Liver (tissue), 9 donors: ENCODE measurements around the gene MARK1. TPM values are rescaled to one million over a fixed set of nuclear protein-coding genes. Genes with fewer than 3 reads are reported as not detected.

Experiments
- DNase-seq: peaks from one replicate; pipeline ENCODE4 v3.0.0-alpha.2; 2017; ENCODE audit warnings: low spot score
- H3K27ac ChIP-seq, 2 donors: one replicate each; pipeline ENCODE4 v1.7.0; 2013; ENCODE audit warnings: inconsistent platforms in 2 of 2, low read length in 2 of 2, control low read depth in 1 of 2, low read depth in 1 of 2, mild to moderate bottlenecking in 1 of 2
- H3K27me3 ChIP-seq, 4 donors: one replicate each; pipeline versions ENCODE4 v1.6.1 to v1.7.0; 2013; ENCODE audit warnings: low read length in 3 of 4, inconsistent platforms in 1 of 4, mild to moderate bottlenecking in 1 of 4, moderate library complexity in 1 of 4; ENCODE audit not compliant: control insufficient read depth in 4 of 4, insufficient read depth in 4 of 4
- H3K36me3 ChIP-seq, 4 donors: one replicate each; pipeline versions ENCODE4 v1.6.1 to v1.7.0; 2013; ENCODE audit warnings: low read length in 3 of 4, mild to moderate bottlenecking in 3 of 4, low read depth in 1 of 4, moderate library complexity in 1 of 4; ENCODE audit not compliant: control insufficient read depth in 4 of 4, insufficient read depth in 3 of 4
- H3K4me1 ChIP-seq, 4 donors: one replicate each; pipeline versions ENCODE4 v1.6.1 to v1.7.0; 2013; ENCODE audit warnings: low read length in 3 of 4, mild to moderate bottlenecking in 3 of 4, moderate library complexity in 1 of 4; ENCODE audit not compliant: control insufficient read depth in 4 of 4, insufficient read depth in 4 of 4
- H3K4me3 ChIP-seq, 3 donors: one replicate each; pipeline versions ENCODE4 v1.6.1 to v1.7.0; 2013; ENCODE audit warnings: low read length in 3 of 3, control low read depth in 1 of 3, low read depth in 1 of 3, mild to moderate bottlenecking in 1 of 3
- H3K9ac ChIP-seq, 2 donors: one replicate each; pipeline ENCODE4 v1.7.0; 2013; ENCODE audit warnings: low read length in 2 of 2, mild to moderate bottlenecking in 2 of 2, moderate library complexity in 2 of 2, control low read depth in 1 of 2, low read depth in 1 of 2
- H3K9me3 ChIP-seq, 4 donors: one replicate each; pipeline versions ENCODE4 v1.6.1 to v1.7.0; 2013; ENCODE audit warnings: low read length in 3 of 4; ENCODE audit not compliant: control insufficient read depth in 4 of 4
- ATF3 ChIP-seq: IDR thresholded peaks from 2 replicates; pipeline ENCODE4 v1.6.1; 2016; ENCODE audit warnings: antibody characterized with exemption
- EGR1 ChIP-seq, 2 donors: IDR thresholded peaks; 2 replicates each; pipeline ENCODE4 v1.6.1; 2016 to 2018; ENCODE audit warnings: antibody characterized with exemption in 2 of 2, low read depth in 2 of 2
- FOXA1 ChIP-seq: IDR thresholded peaks from 2 replicates; pipeline ENCODE4 v1.6.1; 2016; ENCODE audit warnings: antibody characterized with exemption
- FOXA2 ChIP-seq: IDR thresholded peaks from 2 replicates; pipeline ENCODE4 v1.6.1; 2016; ENCODE audit warnings: antibody characterized with exemption
- GABPA ChIP-seq, 2 donors: IDR thresholded peaks in 1 of 2; conservative IDR thresholded peaks in 1 of 2; 2 replicates each; pipeline ENCODE4 v1.6.1; 2016; ENCODE audit warnings: antibody characterized with exemption in 2 of 2, mild to moderate bottlenecking in 1 of 2, moderate library complexity in 1 of 2
- HNF4A ChIP-seq, 2 donors: conservative IDR thresholded peaks; 2 replicates each; pipeline ENCODE4 v1.6.1; 2016; ENCODE audit warnings: antibody characterized with exemption in 2 of 2, mild to moderate bottlenecking in 2 of 2
- HNF4G ChIP-seq: IDR thresholded peaks from 2 replicates; pipeline ENCODE4 v1.6.1; 2016; ENCODE audit warnings: antibody characterized with exemption
- JUND ChIP-seq, 2 donors: IDR thresholded peaks; 2 replicates each; pipeline ENCODE4 v1.6.1; 2016; ENCODE audit warnings: antibody characterized with exemption in 2 of 2
- MAX ChIP-seq: IDR thresholded peaks from 2 replicates; pipeline ENCODE4 v1.6.1; 2016; ENCODE audit warnings: antibody characterized with exemption
- NR2F2 ChIP-seq: IDR thresholded peaks from 2 replicates; pipeline ENCODE4 v1.6.1; 2016; ENCODE audit warnings: antibody characterized with exemption
- RAD21 ChIP-seq, 2 donors: IDR thresholded peaks; 2 replicates each; pipeline ENCODE4 v1.6.1; 2016; ENCODE audit warnings: antibody characterized with exemption in 2 of 2, mild to moderate bottlenecking in 2 of 2
- REST ChIP-seq: IDR thresholded peaks from 2 replicates; pipeline ENCODE4 v1.6.1; 2016; ENCODE audit warnings: antibody characterized with exemption, mild to moderate bottlenecking
- RXRA ChIP-seq, 2 donors: IDR thresholded peaks; 2 replicates each; pipeline ENCODE4 v1.6.1; 2017 to 2018; ENCODE audit warnings: antibody characterized with exemption in 2 of 2, mild to moderate bottlenecking in 1 of 2
- SP1 ChIP-seq: IDR thresholded peaks from 2 replicates; pipeline ENCODE4 v1.6.1; 2018; ENCODE audit warnings: antibody characterized with exemption, mild to moderate bottlenecking
- TAF1 ChIP-seq: conservative IDR thresholded peaks from 2 replicates; pipeline ENCODE4 v1.6.1; 2016; ENCODE audit warnings: antibody characterized with exemption, mild to moderate bottlenecking
- YY1 ChIP-seq: IDR thresholded peaks from 2 replicates; pipeline ENCODE4 v1.6.1; 2016; ENCODE audit warnings: antibody characterized with exemption, mild to moderate bottlenecking
- WGBS: extraction: QIAGEN DNeasy Blood & Tissue Kit; methylation state at CpG from one replicate; pipeline ENCODE4 v1.1.7; 2013; 5-methylcytosine and 5-hydroxymethylcytosine counted together
- polyA plus RNA-seq, 2 donors: library from polyadenylated mRNA; stranded (reverse) in 1 of 2; unstranded in 1 of 2; fragments of 200-250 nt in 1 of 2; fragments of >200 nt in 1 of 2; fragmentation: Nextera tagmentation in 1 of 2; extraction: Ambion mirVana in 1 of 2; gene quantifications; one replicate each; pipeline versions ENCODE4 v1.2.1 to v1.2.3, GENCODE V29; 2013 to 2015
- total RNA-seq, 2 donors: library from RNA; depleted of rRNA; stranded (reverse); fragments of >200 nt; gene quantifications; one replicate each; pipeline ENCODE4 v1.2.3, GENCODE V29; 2014
- TF ChIP-seq, protein P1 (sequence below): IDR thresholded peaks from 2 replicates; pipeline ENCODE4 v1.6.1; 2016; ENCODE audit warnings: antibody characterized with exemption
- TF ChIP-seq, protein P2 (sequence below): fragments of 150-350 bp; IDR thresholded peaks from 2 replicates; pipeline ENCODE4 v1.5.1; 2017; ENCODE audit warnings: improper control_type of control experiment, low read depth, low read length; ENCODE audit not compliant: missing input control
- donor health status: healthy.
- donor health status: healthy.
- donor health status: healthy.
- donor health status: healthy.
- donor health status: healthy.

The MARK1 gene
- total and polyA plus RNA-seq, 4 donors, result 0.10 to 0.59 (median 0.25) TPM

GRCh38 chr1:220551718-220552117 is 23.8 kb downstream of the MARK1 start (continued):
- TF ChIP-seq FOXA2 (no peak), ATF3 (no peak), EGR1 (IDR thresholded peaks at IDR 0.05; ENCODE audit: low read depth in 2 of 2) (no peak), REST (no peak), YY1 (no peak)

DNA sequence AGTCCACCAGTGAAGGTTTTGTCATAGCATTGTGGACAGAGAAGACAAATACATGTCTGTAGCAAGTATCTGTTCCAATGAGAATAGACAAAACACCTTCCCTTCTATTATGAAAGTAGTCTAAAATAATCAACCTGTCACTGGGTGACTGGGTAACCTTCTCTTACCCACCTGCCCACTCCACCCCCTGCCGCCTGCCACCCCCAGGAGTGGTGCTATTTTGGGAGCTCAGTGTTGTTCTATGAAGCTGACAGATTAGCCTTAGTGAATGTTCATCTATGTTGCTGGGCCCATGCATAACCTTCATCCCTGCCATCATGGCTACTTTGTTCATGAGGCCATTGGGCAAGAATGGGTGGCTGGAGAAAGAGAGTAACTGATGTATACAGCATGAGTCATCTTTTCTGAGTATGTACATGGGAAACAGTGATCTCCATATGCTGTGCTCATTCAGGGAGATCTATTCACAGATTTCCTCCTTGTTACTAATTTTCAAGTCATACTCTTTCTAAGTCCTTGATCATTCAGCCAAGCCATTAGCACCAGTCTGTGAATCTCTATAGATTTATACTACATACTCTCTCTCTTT is 24.8 kb downstream of the MARK1 start:
- Histone ChIP-seq H3K27ac (no peak overlapping the region), H3K27me3 (no peaks in the 10 kb centered on the region), H3K9ac (no peak overlapping the region), H3K4me1 (no peaks in the 10 kb centered on the region), H3K4me3 (no peak overlapping the region), H3K36me3 (no peaks in the 10 kb centered on the region), H3K9me3 (no peaks in the 10 kb centered on the region)
- DNase-seq, result no peak
- TF ChIP-seq EGR1 (IDR thresholded peaks at IDR 0.05; ENCODE audit: low read depth in 2 of 2) (no peak), HNF4G (no peak), MAX (no peak), REST (no peak), YY1 (no peak), RXRA (IDR thresholded peaks at IDR 0.05) (no peak), RAD21 (IDR thresholded peaks at IDR 0.05) (no peak), FOXA1 (no peak), GABPA (IDR thresholded peaks at IDR 0.05 in 1 of 2, conservative IDR thresholded peaks at IDR 0.05 in 1 of 2) (no peak), ATF3 (no peak), HNF4A (conservative IDR thresholded peaks at IDR 0.05) (no peak), SP1 (no peak), TAF1 (no peak), FOXA2 (no peak), NR2F2 (no peak), JUND (IDR thresholded peaks at IDR 0.05) (no peak)
- TF ChIP-seq, protein P1, sequence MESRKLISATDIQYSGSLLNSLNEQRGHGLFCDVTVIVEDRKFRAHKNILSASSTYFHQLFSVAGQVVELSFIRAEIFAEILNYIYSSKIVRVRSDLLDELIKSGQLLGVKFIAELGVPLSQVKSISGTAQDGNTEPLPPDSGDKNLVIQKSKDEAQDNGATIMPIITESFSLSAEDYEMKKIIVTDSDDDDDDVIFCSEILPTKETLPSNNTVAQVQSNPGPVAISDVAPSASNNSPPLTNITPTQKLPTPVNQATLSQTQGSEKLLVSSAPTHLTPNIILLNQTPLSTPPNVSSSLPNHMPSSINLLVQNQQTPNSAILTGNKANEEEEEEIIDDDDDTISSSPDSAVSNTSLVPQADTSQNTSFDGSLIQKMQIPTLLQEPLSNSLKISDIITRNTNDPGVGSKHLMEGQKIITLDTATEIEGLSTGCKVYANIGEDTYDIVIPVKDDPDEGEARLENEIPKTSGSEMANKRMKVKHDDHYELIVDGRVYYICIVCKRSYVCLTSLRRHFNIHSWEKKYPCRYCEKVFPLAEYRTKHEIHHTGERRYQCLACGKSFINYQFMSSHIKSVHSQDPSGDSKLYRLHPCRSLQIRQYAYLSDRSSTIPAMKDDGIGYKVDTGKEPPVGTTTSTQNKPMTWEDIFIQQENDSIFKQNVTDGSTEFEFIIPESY, result no peak
- TF ChIP-seq, protein P2, sequence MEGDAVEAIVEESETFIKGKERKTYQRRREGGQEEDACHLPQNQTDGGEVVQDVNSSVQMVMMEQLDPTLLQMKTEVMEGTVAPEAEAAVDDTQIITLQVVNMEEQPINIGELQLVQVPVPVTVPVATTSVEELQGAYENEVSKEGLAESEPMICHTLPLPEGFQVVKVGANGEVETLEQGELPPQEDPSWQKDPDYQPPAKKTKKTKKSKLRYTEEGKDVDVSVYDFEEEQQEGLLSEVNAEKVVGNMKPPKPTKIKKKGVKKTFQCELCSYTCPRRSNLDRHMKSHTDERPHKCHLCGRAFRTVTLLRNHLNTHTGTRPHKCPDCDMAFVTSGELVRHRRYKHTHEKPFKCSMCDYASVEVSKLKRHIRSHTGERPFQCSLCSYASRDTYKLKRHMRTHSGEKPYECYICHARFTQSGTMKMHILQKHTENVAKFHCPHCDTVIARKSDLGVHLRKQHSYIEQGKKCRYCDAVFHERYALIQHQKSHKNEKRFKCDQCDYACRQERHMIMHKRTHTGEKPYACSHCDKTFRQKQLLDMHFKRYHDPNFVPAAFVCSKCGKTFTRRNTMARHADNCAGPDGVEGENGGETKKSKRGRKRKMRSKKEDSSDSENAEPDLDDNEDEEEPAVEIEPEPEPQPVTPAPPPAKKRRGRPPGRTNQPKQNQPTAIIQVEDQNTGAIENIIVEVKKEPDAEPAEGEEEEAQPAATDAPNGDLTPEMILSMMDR, result no peak
- WGBS, result 92% methylated on average over 1 of the region's 1 CpG
